ENCODE results near the gene SRI.

Gene SRI

GRCh38 chr7:88172842-88173241 lies 47.0 kb downstream of the SRI start:
- DNase-seq, result peak in 1 of 2 donors; percentile 9

GRCh38 chr7:88169717-88170320 lies 50.0 kb downstream of the SRI start:
- DNase-seq, result peak; percentile 11 to 56

GRCh38 chr7:88167721-88168120 lies 52.1 kb downstream of the SRI start:
- no peak for DNase-seq

GRCh38 chr7:88167223-88167622 lies 52.6 kb downstream of the SRI start:
- no peak for DNase-seq

DNA sequence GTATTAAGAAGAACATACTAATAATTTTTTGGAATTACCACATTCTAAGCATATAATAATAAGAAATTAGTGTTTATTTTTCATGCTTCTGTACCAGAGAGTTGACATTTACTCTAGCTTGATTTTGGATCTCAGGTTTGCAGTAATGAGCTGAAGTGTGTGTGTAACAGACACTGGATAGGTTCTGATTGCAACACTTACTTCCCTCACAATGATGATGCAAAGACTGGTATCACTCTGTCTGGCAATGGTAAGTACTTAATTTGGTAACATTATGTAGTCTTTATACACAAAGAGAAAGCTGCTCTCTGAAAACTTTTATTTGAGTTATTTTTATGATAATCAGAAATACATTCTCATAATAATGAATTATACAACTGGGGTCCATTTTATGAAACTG lies 54.1 kb downstream of the SRI start:
- DNase-seq, result peak; percentile 64 to 74

DNA sequence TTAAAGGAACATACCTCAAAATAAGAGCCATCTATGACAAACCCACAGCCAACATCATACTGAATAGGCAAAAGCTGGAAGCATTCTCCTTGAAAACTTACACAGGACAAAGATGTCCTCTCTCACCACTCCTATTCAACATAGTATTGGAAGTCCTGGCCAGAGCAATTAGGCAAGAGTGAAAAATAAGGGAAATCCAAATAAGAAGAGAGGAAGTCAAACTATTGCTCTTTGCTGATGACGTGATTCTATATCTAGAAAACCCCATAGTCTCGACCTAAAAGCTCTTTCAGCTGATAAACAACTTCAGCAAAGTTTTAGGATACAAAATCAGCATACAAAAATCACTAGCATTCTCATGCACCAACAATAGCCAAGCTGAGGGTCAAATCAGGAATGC lies 60.1 kb downstream of the SRI start:
- DNase-seq, result peak; percentile 38 to 43

GRCh38 chr7:88156356-88156755 lies 63.5 kb downstream of the SRI start:
- DNase-seq, result no peak

- DNase-seq, result no peak
Observed at GRCh38 chr7:88155756-88156155, 64.1 kb downstream of the SRI start.
